Activated effector memory CD4-positive, alpha-beta T cell treated with Interleukin-2 at 50 U/mL for 16 hours (primary cell): Measurements from ENCODE around the gene FCER1G.
A peak's percentile ranks its signal among the peaks of the same experiment; 100 is the strongest.

Source experiments
- DNase-seq: peaks from one replicate; pipeline ENCODE4 v3.0.0-alpha.2; 2020

Gene FCER1G

DNA sequence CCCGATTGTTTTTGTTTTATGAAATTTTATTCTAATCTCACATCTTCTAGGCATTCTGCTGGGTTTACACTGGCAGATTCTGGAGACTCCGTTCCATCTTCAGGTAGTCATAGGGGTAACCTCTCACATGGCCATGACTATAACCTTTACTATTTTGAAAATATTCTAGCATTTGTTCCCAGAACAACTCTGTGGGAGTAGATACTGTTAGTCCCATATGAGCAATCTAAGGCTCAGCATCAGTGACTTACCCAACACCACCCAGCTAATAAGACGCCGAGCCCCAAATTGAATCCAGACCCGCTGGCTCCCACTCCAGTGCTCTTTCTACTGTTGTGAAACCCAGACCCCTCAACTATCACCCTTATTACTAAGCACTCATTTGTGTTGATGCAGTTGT lies 26.1 kb upstream of the FCER1G start:
- DNase-seq = no peak

- no peak for DNase-seq
These were observed 24.1 kb upstream of the FCER1G start for GRCh38 chr1:161190962-161191521.

- no peak for DNase-seq
These were observed 23.1 kb upstream of the FCER1G start for GRCh38 chr1:161191971-161192370.

GRCh38 chr1:161192476-161193465 lies 22.3 kb upstream of the FCER1G start:
- peak; percentile 57 for DNase-seq

GRCh38 chr1:161193561-161194235 lies 21.4 kb upstream of the FCER1G start:
- DNase-seq = no peak

DNA sequence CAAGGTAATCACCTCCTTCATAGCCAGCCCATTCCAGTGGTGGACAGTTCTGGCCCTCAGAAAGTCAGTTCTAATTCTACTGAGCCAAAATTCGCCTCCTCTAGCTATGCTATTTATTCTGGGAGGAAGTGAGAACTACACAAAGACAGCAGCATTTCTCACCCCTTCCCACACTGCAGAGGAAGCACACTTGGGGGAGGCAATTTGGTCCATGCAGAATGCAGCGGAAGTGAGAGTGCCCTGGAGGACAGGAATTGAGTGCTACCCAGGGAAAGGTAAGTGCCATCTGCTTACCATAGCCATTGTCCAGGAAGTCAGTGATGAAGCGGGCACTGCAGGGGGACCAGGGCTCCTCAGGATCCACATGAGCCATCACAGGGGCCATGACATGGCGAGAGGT lies 19.9 kb upstream of the FCER1G start:
- no peak for DNase-seq

- no peak for DNase-seq
These were observed 19.0 kb upstream of the FCER1G start for GRCh38 chr1:161196111-161196510.

GRCh38 chr1:161196521-161197451 lies 18.3 kb upstream of the FCER1G start:
- no peak for DNase-seq

- DNase-seq = no peak
These were observed 17.4 kb upstream of the FCER1G start for GRCh38 chr1:161197560-161198193.

DNA sequence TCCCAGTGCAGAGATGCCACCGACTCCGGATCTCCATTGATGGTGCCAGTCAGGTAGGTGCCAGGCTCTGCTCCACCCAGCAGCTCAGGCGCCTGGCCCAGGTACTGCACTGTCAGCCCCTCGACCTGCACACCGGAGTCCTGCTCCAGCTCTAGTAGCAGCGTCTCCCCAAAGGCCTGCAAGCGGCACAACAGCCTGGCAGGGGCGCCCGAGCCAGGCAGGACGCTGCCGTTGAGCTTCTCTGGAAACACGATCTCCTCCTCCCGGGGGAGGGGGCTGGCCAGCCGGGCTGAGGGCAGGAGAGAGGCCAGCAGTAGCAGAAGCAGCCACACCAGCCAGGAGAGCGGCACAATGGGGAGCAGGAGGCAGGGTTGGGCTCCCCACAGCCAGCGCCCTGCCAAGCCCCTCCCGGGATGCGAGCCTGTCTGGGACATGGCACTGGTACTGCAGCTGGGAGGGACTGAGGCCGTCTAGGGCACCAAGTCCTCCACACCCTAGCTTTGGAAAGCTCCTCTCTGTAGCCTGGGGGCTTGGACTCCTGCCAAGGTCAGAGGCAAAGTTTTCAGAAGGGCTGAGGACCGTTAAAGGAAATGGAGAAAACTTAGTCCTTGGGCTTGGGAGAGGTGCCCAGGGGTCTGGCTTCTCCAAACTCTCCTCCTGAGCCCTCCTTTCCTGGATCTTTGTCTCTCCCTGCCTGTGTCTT lies 16.8 kb upstream of the FCER1G start:
- DNase-seq = no peak

DNA sequence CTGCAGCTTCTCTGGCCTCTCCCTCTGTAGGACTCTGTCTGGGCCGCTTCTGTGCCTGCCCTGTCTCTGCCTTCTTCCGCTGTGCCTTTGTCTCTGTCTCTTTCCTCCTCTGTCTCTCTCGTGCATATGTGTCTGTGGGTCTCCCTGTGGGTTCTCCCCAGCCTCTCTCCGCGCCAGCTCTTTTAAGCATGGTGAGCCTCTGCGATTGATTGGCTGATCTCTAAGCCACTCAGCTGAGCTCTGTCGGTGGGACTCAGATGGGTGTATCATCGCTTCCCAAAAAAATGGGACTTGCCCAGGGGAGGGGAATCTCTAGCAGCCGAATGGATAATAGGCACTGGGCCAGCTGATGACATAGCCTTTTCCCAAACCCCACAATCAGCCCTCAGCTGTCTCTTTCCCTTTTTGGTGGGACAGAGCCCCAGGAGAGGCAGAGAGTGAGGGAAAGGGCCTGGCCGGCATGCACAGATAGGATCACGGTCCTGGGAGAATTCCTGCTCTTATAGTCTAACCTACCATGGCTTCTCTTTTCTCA lies 16.1 kb upstream of the FCER1G start, which contains the start of gene ADAMTS4:
ADAMTS4 (minus strand) TSS at position 158 of the 535 bp plus-strand sequence. CDS start 427 bp downstream, outside the sequence.
- no peak for DNase-seq

DNA sequence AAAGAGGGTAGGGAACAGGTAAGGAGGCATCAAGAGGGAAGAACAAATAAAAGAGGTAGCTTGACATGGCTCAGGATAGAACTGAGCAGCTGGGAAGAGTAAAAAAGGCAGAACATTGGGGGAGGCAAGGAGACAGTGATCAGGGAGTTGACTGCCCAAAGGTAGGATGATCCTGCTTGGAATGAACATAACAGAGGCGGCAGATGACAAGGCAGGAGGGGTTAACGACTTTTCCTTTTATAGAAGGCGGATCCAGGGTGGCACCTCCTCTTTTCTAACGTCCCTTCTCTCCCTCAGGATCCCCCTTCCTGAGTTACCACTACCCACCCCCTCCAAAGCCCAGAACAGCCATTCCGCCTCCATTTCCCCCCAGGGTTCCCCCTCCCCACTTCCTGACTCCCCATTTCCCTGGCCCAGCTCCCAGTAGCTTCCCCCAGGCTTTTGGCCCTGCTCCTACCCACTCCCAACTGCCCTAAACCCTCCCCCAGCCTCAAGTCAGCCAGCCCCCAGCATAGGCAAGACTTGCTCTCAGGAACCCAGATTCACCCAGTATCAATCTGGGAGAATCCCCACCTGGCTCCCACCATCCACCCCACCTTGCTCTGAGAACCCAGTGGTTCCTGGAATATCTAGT lies 15.5 kb upstream of the FCER1G start:
- DNase-seq = no peak

- DNase-seq = no peak
These were observed 14.6 kb upstream of the FCER1G start for GRCh38 chr1:161200421-161200991.

GRCh38 chr1:161200992-161201835 lies 13.9 kb upstream of the FCER1G start:
- DNase-seq = no peak

DNA sequence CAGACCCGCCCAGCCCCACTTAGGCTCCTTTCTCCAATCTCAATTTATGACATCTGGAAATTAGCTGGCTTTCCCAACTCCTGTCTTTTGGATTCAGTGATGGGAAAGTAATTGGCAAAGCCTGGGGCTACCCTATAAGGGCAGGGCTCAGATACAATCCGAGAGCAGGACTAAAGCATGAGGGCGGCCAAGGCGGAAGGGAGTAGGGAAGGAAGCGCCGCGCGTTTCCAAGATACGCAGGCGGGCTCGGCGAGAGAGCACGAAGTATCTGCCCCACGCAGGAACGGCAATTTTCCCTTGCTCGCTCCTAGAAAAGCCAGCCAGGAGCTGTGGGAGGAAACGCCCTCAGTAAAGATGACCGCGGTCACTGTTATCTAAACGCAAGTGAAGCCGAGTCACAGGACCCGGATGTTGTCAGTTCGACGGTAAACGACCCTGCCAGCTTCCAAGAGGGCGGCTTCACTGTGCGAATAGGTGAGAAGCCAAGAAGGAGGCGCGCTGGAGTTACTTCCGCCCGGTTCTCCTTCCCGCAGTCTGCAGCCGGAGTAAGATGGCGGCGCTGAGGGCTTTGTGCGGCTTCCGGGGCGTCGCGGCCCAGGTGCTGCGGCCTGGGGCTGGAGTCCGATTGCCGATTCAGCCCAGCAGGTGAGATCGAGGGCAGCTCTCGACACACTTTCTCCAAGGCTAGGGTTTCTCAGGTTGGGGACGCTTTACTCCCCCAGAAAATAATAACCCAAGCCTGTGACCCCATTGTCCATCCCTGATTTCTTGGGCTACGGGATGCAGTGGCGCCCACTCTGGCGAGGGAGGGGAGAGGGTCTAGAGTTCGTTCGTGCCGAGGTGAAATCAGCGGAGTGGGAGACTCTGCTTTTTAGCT lies 13.0 kb upstream of the FCER1G start, which contains the start of gene NDUFS2:
NDUFS2 (plus strand) TSS at position 532 of the 877 bp plus-strand sequence; CDS start at position 551, 19 bp downstream.
- DNase-seq = peak; percentile 93

- DNase-seq = no peak
These were observed 8.5 kb upstream of the FCER1G start for GRCh38 chr1:161206411-161207140.

DNA sequence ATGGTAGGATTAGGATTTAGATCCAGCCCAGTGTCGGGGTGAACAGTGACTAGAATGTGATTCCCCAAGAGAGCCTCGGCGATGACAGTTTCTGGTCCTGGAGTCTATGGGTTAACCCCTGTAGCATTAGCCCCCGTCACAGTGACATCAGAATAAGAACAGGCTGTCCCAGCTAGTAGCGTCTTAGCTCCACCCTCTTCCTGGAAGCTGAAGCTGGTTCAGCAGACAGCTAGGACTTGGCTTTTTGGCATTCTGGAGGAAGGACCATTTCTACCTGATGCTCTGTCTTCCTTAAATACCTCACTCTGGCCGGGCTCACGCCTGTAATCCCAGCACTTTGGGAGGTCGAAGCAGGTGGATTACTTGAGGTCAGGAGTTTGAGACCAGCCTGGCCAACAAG lies 7.9 kb upstream of the FCER1G start:
- no peak for DNase-seq
